GM13977 (cell line): ENCODE results near the gene GATAD2B.

Experiments
- DNase-seq: peaks from one replicate; pipeline ENCODE4 v3.0.0; 2012; ENCODE audit warnings: low spot score
- in situ Hi-C: fragments of 300-500 bp; cut with MboI; formaldehyde crosslinking; loops from one replicate; pipeline ENCODE4 v1.12.0; 2022; ENCODE audit warnings: low sequenced_read_pairs, low pct_unique_long_range_greater_than_20kb, mixed read lengths, inconsistent platforms; ENCODE audit not compliant: unreplicated experiment
- TF ChIP-seq, protein P1 (sequence below): IDR thresholded peaks from 2 replicates; pipeline ENCODE4 v1.5.1; 2012; ENCODE audit warnings: mild to moderate bottlenecking, control low read depth; ENCODE audit not compliant: insufficient read depth; ENCODE audit errors: extremely low read depth, missing control alignments

The GATAD2B gene

DNA sequence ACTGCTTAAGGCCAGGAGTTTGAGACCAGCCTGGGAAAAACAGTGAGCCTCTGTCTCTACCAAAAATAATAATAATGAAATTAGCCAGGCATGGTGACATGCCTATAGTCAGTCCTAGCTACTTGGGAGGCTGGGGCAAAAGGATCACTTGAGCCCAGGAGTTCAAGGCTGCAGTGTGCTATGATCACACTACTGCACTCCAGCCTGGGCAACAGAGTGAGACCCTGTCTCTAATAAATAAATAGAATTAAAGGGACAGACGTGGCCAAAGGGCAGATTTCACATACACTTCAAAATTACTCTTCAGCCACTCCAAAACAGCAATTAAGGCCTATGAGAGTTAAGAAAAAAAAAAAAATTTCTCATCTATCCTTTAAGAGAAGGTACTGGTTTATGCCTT, 45.7 kb downstream of the GATAD2B start:
- TF ChIP-seq, protein P1, sequence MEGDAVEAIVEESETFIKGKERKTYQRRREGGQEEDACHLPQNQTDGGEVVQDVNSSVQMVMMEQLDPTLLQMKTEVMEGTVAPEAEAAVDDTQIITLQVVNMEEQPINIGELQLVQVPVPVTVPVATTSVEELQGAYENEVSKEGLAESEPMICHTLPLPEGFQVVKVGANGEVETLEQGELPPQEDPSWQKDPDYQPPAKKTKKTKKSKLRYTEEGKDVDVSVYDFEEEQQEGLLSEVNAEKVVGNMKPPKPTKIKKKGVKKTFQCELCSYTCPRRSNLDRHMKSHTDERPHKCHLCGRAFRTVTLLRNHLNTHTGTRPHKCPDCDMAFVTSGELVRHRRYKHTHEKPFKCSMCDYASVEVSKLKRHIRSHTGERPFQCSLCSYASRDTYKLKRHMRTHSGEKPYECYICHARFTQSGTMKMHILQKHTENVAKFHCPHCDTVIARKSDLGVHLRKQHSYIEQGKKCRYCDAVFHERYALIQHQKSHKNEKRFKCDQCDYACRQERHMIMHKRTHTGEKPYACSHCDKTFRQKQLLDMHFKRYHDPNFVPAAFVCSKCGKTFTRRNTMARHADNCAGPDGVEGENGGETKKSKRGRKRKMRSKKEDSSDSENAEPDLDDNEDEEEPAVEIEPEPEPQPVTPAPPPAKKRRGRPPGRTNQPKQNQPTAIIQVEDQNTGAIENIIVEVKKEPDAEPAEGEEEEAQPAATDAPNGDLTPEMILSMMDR, result no peak
- in situ Hi-C loops, result no loop called here
- DNase-seq, result no peak

DNA sequence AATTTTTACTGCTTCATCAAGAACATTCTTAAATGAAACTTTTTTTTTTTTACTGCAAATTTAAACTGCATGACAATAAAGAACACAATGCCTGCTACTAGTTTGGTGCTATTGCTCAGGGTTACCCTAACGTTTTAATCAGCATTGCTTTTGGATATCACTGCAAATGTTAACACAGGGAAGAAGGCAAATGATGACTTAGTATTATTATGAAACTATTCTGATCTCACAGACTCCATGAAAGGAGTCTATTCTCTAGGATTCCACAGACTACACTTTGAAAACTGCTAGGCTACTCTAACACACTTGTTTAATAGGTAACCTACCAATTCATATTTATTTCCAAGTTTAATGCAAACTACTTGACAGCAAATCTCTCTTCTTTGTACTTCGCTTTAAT, 49.8 kb downstream of the GATAD2B start:
- in situ Hi-C loops, result no loop called here
- DNase-seq, result no peak
- TF ChIP-seq, protein P1, result no peak

GRCh38 chr1:153872331-153872730, 50.4 kb downstream of the GATAD2B start:
- DNase-seq, result no peak
- TF ChIP-seq, protein P1, result no peak
- in situ Hi-C loops, result no loop called here

- in situ Hi-C loops, result no loop called here
- no peak for DNase-seq
- TF ChIP-seq, protein P1, result no peak
Observed at GRCh38 chr1:153869486-153869885, 53.3 kb downstream of the GATAD2B start.

- TF ChIP-seq, protein P1, result no peak
- in situ Hi-C loops, result no loop called here
- DNase-seq, result no peak
Observed at GRCh38 chr1:153866045-153866850, 56.5 kb downstream of the GATAD2B start.

DNA sequence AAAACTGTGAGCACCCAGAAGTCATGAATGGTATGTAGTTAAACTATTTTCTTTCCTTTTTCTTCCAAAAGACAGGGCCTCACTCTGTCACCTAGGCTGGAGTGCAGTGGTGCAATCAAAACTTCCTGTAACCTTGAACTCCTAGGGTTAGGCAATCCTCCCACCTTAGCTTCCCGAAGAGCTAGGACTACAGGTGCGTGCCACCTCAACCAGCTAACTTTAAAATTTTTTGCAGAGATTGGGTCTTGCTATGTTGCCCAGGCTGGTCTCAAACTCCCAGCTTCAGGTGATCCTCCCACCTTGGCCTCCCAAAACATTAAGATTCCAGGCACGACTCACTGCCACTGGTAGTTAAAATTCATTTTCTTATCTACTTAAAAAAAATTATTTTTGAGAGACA, 62.5 kb downstream of the GATAD2B start:
- TF ChIP-seq, protein P1, result no peak
- in situ Hi-C loops, result no loop called here
- no peak for DNase-seq
